Measurements from ENCODE around the gene FAM53B.

FAM53B gene

GRCh38 chr10:124696446-124697392, 47.5 kb downstream of the FAM53B start:
- DNase-seq (ENCODE audit: low read depth) = no peak

- DNase-seq (ENCODE audit: low read depth) = no peak
These were observed 48.9 kb downstream of the FAM53B start for GRCh38 chr10:124695259-124695658.

GRCh38 chr10:124694481-124695220, 49.5 kb downstream of the FAM53B start:
- DNase-seq (ENCODE audit: low read depth) = no peak

GRCh38 chr10:124693801-124694416, 50.3 kb downstream of the FAM53B start:
- DNase-seq (ENCODE audit: low read depth) = no peak

GRCh38 chr10:124693396-124693795, 50.8 kb downstream of the FAM53B start:
- DNase-seq (ENCODE audit: low read depth) = no peak

GRCh38 chr10:124692100-124692446, 52.1 kb downstream of the FAM53B start:
- no peak for DNase-seq (ENCODE audit: low read depth)

GRCh38 chr10:124691421-124692099, 52.6 kb downstream of the FAM53B start:
- DNase-seq (ENCODE audit: low read depth) = no peak

- DNase-seq (ENCODE audit: low read depth) = no peak
These were observed 53.2 kb downstream of the FAM53B start for GRCh38 chr10:124691002-124691401.

- no peak for DNase-seq (ENCODE audit: low read depth)
These were observed 54.2 kb downstream of the FAM53B start for GRCh38 chr10:124689911-124690498.

GRCh38 chr10:124688889-124689670, 55.1 kb downstream of the FAM53B start:
- DNase-seq (ENCODE audit: low read depth) = no peak

GRCh38 chr10:124688386-124688785, 55.8 kb downstream of the FAM53B start:
- DNase-seq (ENCODE audit: low read depth) = no peak

GRCh38 chr10:124686707-124687376, 57.3 kb downstream of the FAM53B start:
- DNase-seq (ENCODE audit: low read depth) = no peak

- no peak for DNase-seq (ENCODE audit: low read depth)
These were observed 58.9 kb downstream of the FAM53B start for GRCh38 chr10:124685261-124685660.

GRCh38 chr10:124683814-124684213, 60.4 kb downstream of the FAM53B start:
- no peak for DNase-seq (ENCODE audit: low read depth)

GRCh38 chr10:124681626-124682552, 62.3 kb downstream of the FAM53B start:
- DNase-seq (ENCODE audit: low read depth) = no peak

- DNase-seq (ENCODE audit: low read depth) = no peak
These were observed 63.1 kb downstream of the FAM53B start for GRCh38 chr10:124681091-124681490.

GRCh38 chr10:124680675-124681074, 63.5 kb downstream of the FAM53B start:
- no peak for DNase-seq (ENCODE audit: low read depth)

- DNase-seq (ENCODE audit: low read depth) = no peak
These were observed 64.8 kb downstream of the FAM53B start for GRCh38 chr10:124679401-124679800.

- DNase-seq (ENCODE audit: low read depth) = no peak
These were observed 65.5 kb downstream of the FAM53B start for GRCh38 chr10:124678557-124679240.
